Gastrocnemius medialis (tissue), 4 donors: ENCODE results near the gene ACYP2. TPM values are rescaled to one million over a fixed set of nuclear protein-coding genes. Genes with fewer than 3 reads are reported as not detected.
A peak's percentile ranks its signal among the peaks of the same experiment; 100 is the strongest.
"Not testable (repeated sequence)": the region's sequence is repeated elsewhere in the genome, so short reads cannot be mapped to it uniquely, and the experiment has no call there.

Source experiments
- ATAC-seq, 2 donors: fragments of 150-250 bp; one replicate each; pipeline ENCODE4 v1.9.1; 2016
- DNase-seq, 2 donors: peaks; one replicate each; pipeline ENCODE4 v3.0.0-alpha.2; 2019
- H3K27ac ChIP-seq, 4 donors: fragments of 200-600 bp; sonication (generic); 1 replicate in 1 of 4; 2 replicates in 3 of 4; pipeline ENCODE4 v1.5.1; 2016 to 2018; ENCODE audit warnings: mild to moderate bottlenecking in 2 of 4, moderate library complexity in 1 of 4
- H3K27me3 ChIP-seq, 3 donors: fragments of 200-600 bp; sonication (generic) in 2 of 3; 1 replicate in 1 of 3; 2 replicates in 2 of 3; pipeline versions ENCODE4 v1.5.1 to v1.6.0; 2016 to 2019; ENCODE audit warnings: mild to moderate bottlenecking in 1 of 3, moderate library complexity in 1 of 3
- H3K36me3 ChIP-seq, 2 donors: fragments of 200-600 bp; sonication (generic) in 1 of 2; one replicate each; pipeline ENCODE4 v1.5.1; 2017 to 2018
- H3K4me1 ChIP-seq, 2 donors: fragments of 200-600 bp; sonication (generic) in 1 of 2; one replicate each; pipeline ENCODE4 v1.5.1; 2016 to 2017; ENCODE audit warnings: mild to moderate bottlenecking in 2 of 2
- H3K4me3 ChIP-seq, 4 donors: fragments of 200-600 bp; sonication (generic) in 3 of 4; 1 replicate in 1 of 4; 2 replicates in 3 of 4; pipeline ENCODE4 v1.5.1; 2016 to 2019; ENCODE audit warnings: mild to moderate bottlenecking in 2 of 4
- H3K9me3 ChIP-seq, 3 donors: fragments of 200-600 bp; sonication (generic) in 2 of 3; 1 replicate in 1 of 3; 2 replicates in 2 of 3; pipeline ENCODE4 v1.5.1; 2016 to 2019
- CTCF ChIP-seq, 5 experiments: fragments of 450-650 bp in 3 of 5; fragments of 200-600 bp in 2 of 5; sonication (generic) in 2 of 5; IDR thresholded peaks in 4 of 5; conservative IDR thresholded peaks in 1 of 5; 1 replicate in 4 of 5; 2 replicates in 1 of 5; pipeline ENCODE4 v1.5.1; 2016 to 2019; ENCODE audit warnings: antibody characterized with exemption in 5 of 5, mild to moderate bottlenecking in 3 of 5, moderate library complexity in 3 of 5
- POLR2A ChIP-seq, 2 donors: fragments of 450-650 bp; IDR thresholded peaks; one replicate each; pipeline ENCODE4 v1.6.1; 2017; ENCODE audit warnings: antibody characterized with exemption in 2 of 2, mild to moderate bottlenecking in 2 of 2, moderate library complexity in 2 of 2
- in situ Hi-C, 4 donors: fragments of 200-750 bp; cut with MboI; loops; one replicate each; pipeline versions ENCODE4 v1.15.0 to v1.8.0; 2017; ENCODE audit warnings: low sequenced_read_pairs in 4 of 4
- intact Hi-C: fragments of 100-400 bp; cut with DNase I; formaldehyde crosslinking; loops from one replicate; pipeline ENCODE4 v1.15.1; 2023; ENCODE audit warnings: low total_unique reads
- total RNA-seq, 4 donors: library from RNA; depleted of rRNA; stranded (reverse); fragments of >200 nt; gene quantifications; one replicate each; pipeline versions ENCODE4 v1.1.0 to v1.2.3, GENCODE V29; 2016

ACYP2 gene
- total RNA-seq = 100 to 1,000 TPM in 2 of 4 donors, 10 to 100 TPM in 2; 52.9 to 121 (median 107) TPM

DNA sequence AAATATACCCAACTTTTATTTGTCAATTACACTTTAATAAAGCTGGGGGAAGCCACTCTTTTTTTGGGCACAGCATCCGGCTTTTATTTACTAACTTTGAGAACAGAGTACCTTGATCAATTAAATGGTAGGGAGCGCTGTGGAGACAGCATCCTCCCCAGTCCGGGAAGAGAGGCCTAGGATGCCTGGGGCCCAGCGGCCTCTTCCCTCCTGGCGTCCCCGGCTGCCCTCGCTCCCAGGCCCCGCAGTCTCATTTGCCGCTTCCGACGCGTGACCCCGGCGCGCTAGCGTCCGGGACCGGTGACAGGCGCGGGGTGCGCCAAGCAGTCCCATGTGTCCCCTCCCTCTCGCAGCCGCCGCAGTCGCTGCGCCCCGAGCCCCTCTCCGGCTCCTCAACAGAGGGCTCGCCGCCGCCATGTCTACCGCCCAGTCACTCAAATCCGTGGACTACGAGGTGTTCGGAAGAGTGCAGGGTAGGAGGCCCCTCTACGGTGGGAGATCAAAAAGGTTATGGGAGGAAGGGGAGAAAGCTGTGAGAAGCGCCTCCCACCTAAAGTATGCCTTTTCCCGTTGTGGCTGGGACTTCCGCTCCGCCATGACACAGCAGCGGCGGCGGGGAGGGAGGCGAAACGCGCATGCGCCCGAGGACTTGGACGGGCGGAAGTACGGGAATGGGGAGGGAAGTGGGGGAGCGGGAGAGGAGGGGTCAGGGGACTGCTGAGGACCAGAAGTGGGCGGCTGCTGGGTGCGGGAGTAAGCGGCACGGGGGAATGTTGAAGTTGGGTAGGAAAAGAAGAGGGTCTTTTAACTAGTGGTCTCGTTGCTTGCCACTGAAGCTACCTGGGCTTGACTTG is at the start of gene ACYP2:
Gene ACYP2 (plus strand): TSS at position 332 of the 854 bp plus-strand sequence.
- H3K27me3 ChIP-seq = no peaks in the 10 kb centered on the region
- intact Hi-C loops (loop anchor here (2.0 to 10.0 kb wide), 4 partner anchors 145 to 607 kb away; partner anchors contain the start of genes EML6, PSME4 and SPTBN1), in situ Hi-C loops (loop anchor here in 3 of 4 donors (10.0 to 25.0 kb wide), 5 partner anchors 141 to 922 kb away; partner anchors contain the start of genes EML6 (in 1 of the 3) and PSME4 (in 1 of the 3))
- peak within 1 kb of the TSS; percentile 70 to 89 (median 76) for H3K4me3 ChIP-seq
- H3K27ac ChIP-seq = peak within 1 kb of the TSS; percentile 97 to 99 (median 98)
- ATAC-seq (peak; percentile 96 to 98), DNase-seq (peak; percentile 94 to 95)
- H3K4me1 ChIP-seq = peaks cover 10 to 16% of the 10 kb centered on the region in 2 donors
- H3K36me3 ChIP-seq = no peaks in the 10 kb centered on the region
- TF ChIP-seq CTCF (IDR thresholded peaks at IDR 0.05 in 4 of 5, conservative IDR thresholded peaks at IDR 0.05 in 1 of 5) = no peak
- TF ChIP-seq POLR2A (IDR thresholded peaks at IDR 0.05) = peak; percentile 83 to 85
- no peaks in the 10 kb centered on the region for H3K9me3 ChIP-seq

GRCh38 chr2:54065891-54066290 is 49.5 kb upstream of the ACYP2 start:
- DNase-seq (no peak), ATAC-seq (no peak)
- H3K4me3 ChIP-seq = no peak overlapping the region
- H3K36me3 ChIP-seq = no peaks in the 10 kb centered on the region
- H3K4me1 ChIP-seq = peaks cover 12 to 31% of the 10 kb centered on the region in 2 donors
- H3K27me3 ChIP-seq = no peaks in the 10 kb centered on the region
- H3K9me3 ChIP-seq = no peaks in the 10 kb centered on the region
- in situ Hi-C loops (no loop called here), intact Hi-C loops (no loop called here)
- no peak overlapping the region for H3K27ac ChIP-seq
- TF ChIP-seq POLR2A (IDR thresholded peaks at IDR 0.05) (no peak), CTCF (IDR thresholded peaks at IDR 0.05 in 4 of 5, conservative IDR thresholded peaks at IDR 0.05 in 1 of 5) (no peak)

- H3K9me3 ChIP-seq = no peaks in the 10 kb centered on the region
- no peak for ATAC-seq
- DNase-seq = no peak
- intact Hi-C loops (no loop called here), in situ Hi-C loops (no loop called here)
- H3K27me3 ChIP-seq = no peaks in the 10 kb centered on the region
- H3K27ac ChIP-seq = no peak overlapping the region
- H3K36me3 ChIP-seq = no peaks in the 10 kb centered on the region
- H3K4me3 ChIP-seq = no peak overlapping the region
- TF ChIP-seq POLR2A (IDR thresholded peaks at IDR 0.05) (no peak), CTCF (IDR thresholded peaks at IDR 0.05 in 4 of 5, conservative IDR thresholded peaks at IDR 0.05 in 1 of 5) (no peak)
- H3K4me1 ChIP-seq = peaks cover 12 to 31% of the 10 kb centered on the region in 2 donors
These were observed 47.5 kb upstream of the ACYP2 start for GRCh38 chr2:54067851-54068375.

DNA sequence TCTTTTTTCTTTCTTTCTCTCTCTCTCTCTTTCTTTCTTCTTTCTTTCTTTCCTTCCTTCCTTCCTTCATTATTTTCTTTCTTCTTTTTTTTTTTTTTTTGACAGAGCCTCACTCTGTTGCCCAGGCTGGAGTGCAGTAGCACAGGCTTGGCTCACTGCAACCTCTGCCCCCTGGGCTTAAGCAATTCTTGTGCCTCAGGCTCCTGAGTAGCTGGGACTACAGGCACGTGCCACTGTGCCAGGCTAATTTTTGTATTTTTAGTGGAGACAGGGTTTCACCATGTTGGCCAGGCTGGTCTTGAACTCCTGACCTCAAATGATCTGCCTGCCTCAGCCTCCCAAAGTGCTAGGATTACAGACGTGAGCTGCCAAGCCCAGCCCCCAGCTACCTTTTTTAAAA is 42.9 kb upstream of the ACYP2 start:
- in situ Hi-C loops, H3K36me3 ChIP-seq, H3K27ac ChIP-seq, DNase-seq, H3K27me3 ChIP-seq, H3K4me3 ChIP-seq, intact Hi-C loops, H3K9me3 ChIP-seq, ATAC-seq: not testable (repeated sequence)
- H3K4me1 ChIP-seq = peaks cover 6 to 12% of the 10 kb centered on the region in 2 donors

DNA sequence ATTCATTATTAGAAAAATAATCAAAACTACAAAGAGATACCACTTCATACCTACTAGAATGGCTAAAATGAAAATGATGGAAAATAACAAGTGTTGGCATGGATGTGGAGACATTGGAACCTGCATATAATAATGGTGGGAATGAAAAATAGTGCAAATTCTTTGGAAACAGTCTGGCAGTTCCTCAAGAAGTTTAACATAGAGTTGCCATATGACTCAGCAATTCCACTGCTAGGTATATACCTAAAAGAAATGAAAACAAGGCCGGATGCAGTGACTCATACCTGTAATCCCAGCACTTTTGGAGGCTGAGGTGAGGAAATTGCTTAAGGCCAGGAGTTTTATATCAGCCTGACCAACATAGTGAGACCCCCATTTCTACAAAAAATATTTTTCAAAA is 41.6 kb upstream of the ACYP2 start:
- TF ChIP-seq CTCF (IDR thresholded peaks at IDR 0.05 in 4 of 5, conservative IDR thresholded peaks at IDR 0.05 in 1 of 5) (no peak), POLR2A (IDR thresholded peaks at IDR 0.05) (no peak)
- Histone ChIP-seq H3K27ac (no peak overlapping the region), H3K4me3 (no peak overlapping the region), H3K36me3 (no peaks in the 10 kb centered on the region), H3K9me3 (no peaks in the 10 kb centered on the region), H3K4me1 (peaks cover 0 to 3% of the 10 kb centered on the region in 2 donors), H3K27me3 (no peaks in the 10 kb centered on the region)
- intact Hi-C loops = no loop called here
- in situ Hi-C loops = no loop called here
- ATAC-seq (no peak), DNase-seq (no peak)
